ENCODE measurements around the gene KXD1.
A peak's percentile ranks its signal among the peaks of the same experiment; 100 is the strongest.
"Not testable (repeated sequence)": the region's sequence is repeated elsewhere in the genome, so short reads cannot be mapped to it uniquely, and the experiment has no call there.

KXD1 gene

GRCh38 chr19:18533058-18533457 is 24.6 kb upstream of the KXD1 start:
- DNase-seq (ENCODE audit: extremely low read depth in 1 of 2, low read depth in 1 of 2), result no peak

- DNase-seq (ENCODE audit: extremely low read depth in 1 of 2, low read depth in 1 of 2), result no peak
Observed at GRCh38 chr19:18536475-18536874, 21.2 kb upstream of the KXD1 start.

GRCh38 chr19:18537431-18537830 is 20.2 kb upstream of the KXD1 start:
- no peak for DNase-seq (ENCODE audit: extremely low read depth in 1 of 2, low read depth in 1 of 2)

- DNase-seq (ENCODE audit: extremely low read depth in 1 of 2, low read depth in 1 of 2), result no peak
Observed at GRCh38 chr19:18538115-18538514, 19.6 kb upstream of the KXD1 start.

GRCh38 chr19:18539372-18539771 is 18.3 kb upstream of the KXD1 start:
- DNase-seq (ENCODE audit: extremely low read depth in 1 of 2, low read depth in 1 of 2), result no peak

GRCh38 chr19:18540200-18540599 is 17.5 kb upstream of the KXD1 start:
- not testable (repeated sequence) for DNase-seq (ENCODE audit: extremely low read depth in 1 of 2, low read depth in 1 of 2)

GRCh38 chr19:18541258-18541991 is 16.2 kb upstream of the KXD1 start:
- DNase-seq (ENCODE audit: extremely low read depth in 1 of 2, low read depth in 1 of 2), result no peak

- no peak for DNase-seq (ENCODE audit: extremely low read depth in 1 of 2, low read depth in 1 of 2)
Observed at GRCh38 chr19:18541992-18542940, 15.4 kb upstream of the KXD1 start.

- peak; percentile 84 to 90 for DNase-seq (ENCODE audit: extremely low read depth in 1 of 2, low read depth in 1 of 2)
Observed at GRCh38 chr19:18542941-18543813, 14.5 kb upstream of the KXD1 start, which contains the start of gene FKBP8. FKBP8 (minus strand) TSS chr19:18543573; CDS start chr19:18541970, 1,603 bp downstream.

- peak in 1 of 2 donors; percentile 31 for DNase-seq (ENCODE audit: extremely low read depth in 1 of 2, low read depth in 1 of 2)
Observed at GRCh38 chr19:18543814-18544475, 13.7 kb upstream of the KXD1 start.

- no peak for DNase-seq (ENCODE audit: extremely low read depth in 1 of 2, low read depth in 1 of 2)
Observed at GRCh38 chr19:18551631-18552030, 6.0 kb upstream of the KXD1 start.

- DNase-seq (ENCODE audit: extremely low read depth in 1 of 2, low read depth in 1 of 2), result no peak
Observed at GRCh38 chr19:18558202-18558555, 509 bp downstream of the KXD1 start.

GRCh38 chr19:18558604-18559003 is 934 bp downstream of the KXD1 start:
- DNase-seq (ENCODE audit: extremely low read depth in 1 of 2, low read depth in 1 of 2), result no peak

- no peak for DNase-seq (ENCODE audit: extremely low read depth in 1 of 2, low read depth in 1 of 2)
Observed at GRCh38 chr19:18559685-18560084, 2.0 kb downstream of the KXD1 start.

GRCh38 chr19:18562086-18562485 is 4.4 kb downstream of the KXD1 start:
- DNase-seq (ENCODE audit: extremely low read depth in 1 of 2, low read depth in 1 of 2), result no peak

- no peak for DNase-seq (ENCODE audit: extremely low read depth in 1 of 2, low read depth in 1 of 2)
Observed at GRCh38 chr19:18566953-18567352, 9.3 kb downstream of the KXD1 start.

GRCh38 chr19:18568367-18568766 is 10.7 kb downstream of the KXD1 start:
- no peak for DNase-seq (ENCODE audit: extremely low read depth in 1 of 2, low read depth in 1 of 2)

- peak; percentile 94 to 99 for DNase-seq (ENCODE audit: extremely low read depth in 1 of 2, low read depth in 1 of 2)
Observed at GRCh38 chr19:18571564-18572344, 14.1 kb downstream of the KXD1 start, which contains the start of gene UBA52. UBA52 (plus strand) TSS chr19:18571857; CDS start chr19:18573301, 1,444 bp downstream.

- DNase-seq (ENCODE audit: extremely low read depth in 1 of 2, low read depth in 1 of 2), result no peak
Observed at GRCh38 chr19:18574691-18575291, 17.1 kb downstream of the KXD1 start.

Measured in activated CD8-positive, alpha-beta memory T cell treated with anti-CD3 and anti-CD28 coated beads for 1 hour (primary cell).